Measurements from ENCODE around the gene EPHA2.

Gene EPHA2

GRCh38 chr1:16152481-16153087, 3.3 kb downstream of the EPHA2 start:
- no peak overlapping the region for H3K27ac Mint-ChIP-seq
- H3K9me3 Mint-ChIP-seq: no peaks in the 10 kb centered on the region
- peaks cover 7% of the 10 kb centered on the region for H3K4me1 Mint-ChIP-seq (ENCODE audit: low read depth)
- H3K36me3 Mint-ChIP-seq (ENCODE audit: low read depth): no peaks in the 10 kb centered on the region
- peaks cover 41% of the 10 kb centered on the region for H3K27me3 Mint-ChIP-seq (ENCODE audit: low read depth)
- no peak overlapping the region for H3K4me3 Mint-ChIP-seq

- H3K27me3 Mint-ChIP-seq (ENCODE audit: low read depth): peaks cover 35% of the 10 kb centered on the region
- no peak overlapping the region for H3K4me3 Mint-ChIP-seq
- no peaks in the 10 kb centered on the region for H3K9me3 Mint-ChIP-seq
- peaks cover 2% of the 10 kb centered on the region for H3K4me1 Mint-ChIP-seq (ENCODE audit: low read depth)
- H3K27ac Mint-ChIP-seq: no peak overlapping the region
- H3K36me3 Mint-ChIP-seq (ENCODE audit: low read depth): no peaks in the 10 kb centered on the region
Measured at GRCh38 chr1:16151995-16152384, 3.9 kb downstream of the EPHA2 start.

GRCh38 chr1:16151196-16151994, 4.5 kb downstream of the EPHA2 start:
- no peak overlapping the region for H3K4me3 Mint-ChIP-seq
- H3K36me3 Mint-ChIP-seq (ENCODE audit: low read depth): no peaks in the 10 kb centered on the region
- H3K27ac Mint-ChIP-seq: no peak overlapping the region
- H3K9me3 Mint-ChIP-seq: no peaks in the 10 kb centered on the region
- peaks cover 2% of the 10 kb centered on the region for H3K4me1 Mint-ChIP-seq (ENCODE audit: low read depth)
- peaks cover 29% of the 10 kb centered on the region for H3K27me3 Mint-ChIP-seq (ENCODE audit: low read depth)

- H3K27ac Mint-ChIP-seq: no peak overlapping the region
- no peaks in the 10 kb centered on the region for H3K9me3 Mint-ChIP-seq
- no peaks in the 10 kb centered on the region for H3K4me1 Mint-ChIP-seq (ENCODE audit: low read depth)
- H3K36me3 Mint-ChIP-seq (ENCODE audit: low read depth): no peaks in the 10 kb centered on the region
- peaks cover 22% of the 10 kb centered on the region for H3K27me3 Mint-ChIP-seq (ENCODE audit: low read depth)
- H3K4me3 Mint-ChIP-seq: no peak overlapping the region
Measured at GRCh38 chr1:16150508-16150907, 5.4 kb downstream of the EPHA2 start.

GRCh38 chr1:16149702-16150488, 6.0 kb downstream of the EPHA2 start:
- no peaks in the 10 kb centered on the region for H3K9me3 Mint-ChIP-seq

GRCh38 chr1:16149146-16149545, 6.7 kb downstream of the EPHA2 start:
- H3K9me3 Mint-ChIP-seq: no peaks in the 10 kb centered on the region
- peaks cover 11% of the 10 kb centered on the region for H3K27me3 Mint-ChIP-seq (ENCODE audit: low read depth)
- H3K36me3 Mint-ChIP-seq (ENCODE audit: low read depth): no peaks in the 10 kb centered on the region
- no peak overlapping the region for H3K27ac Mint-ChIP-seq
- H3K4me3 Mint-ChIP-seq: no peak overlapping the region
- H3K4me1 Mint-ChIP-seq (ENCODE audit: low read depth): no peaks in the 10 kb centered on the region

More at GRCh38 chr1:16149702-16150488, 6.0 kb downstream of the EPHA2 start:
- Mint-ChIP-seq H3K4me3 (no peak overlapping the region), H3K36me3 (ENCODE audit: low read depth) (no peaks in the 10 kb centered on the region), H3K27ac (no peak overlapping the region), H3K4me1 (ENCODE audit: low read depth) (no peaks in the 10 kb centered on the region), H3K27me3 (ENCODE audit: low read depth) (peaks cover 19% of the 10 kb centered on the region)

GRCh38 chr1:16148329-16149092, 7.4 kb downstream of the EPHA2 start:
- Mint-ChIP-seq H3K27me3 (ENCODE audit: low read depth) (peaks cover 6% of the 10 kb centered on the region), H3K27ac (no peak overlapping the region), H3K9me3 (no peaks in the 10 kb centered on the region), H3K36me3 (ENCODE audit: low read depth) (no peaks in the 10 kb centered on the region), H3K4me3 (no peak overlapping the region), H3K4me1 (ENCODE audit: low read depth) (no peaks in the 10 kb centered on the region)

- peaks cover 4% of the 10 kb centered on the region for H3K27me3 Mint-ChIP-seq (ENCODE audit: low read depth)
- no peak overlapping the region for H3K27ac Mint-ChIP-seq
- no peaks in the 10 kb centered on the region for H3K36me3 Mint-ChIP-seq (ENCODE audit: low read depth)
- H3K9me3 Mint-ChIP-seq: no peaks in the 10 kb centered on the region
- no peak overlapping the region for H3K4me3 Mint-ChIP-seq
- H3K4me1 Mint-ChIP-seq (ENCODE audit: low read depth): no peaks in the 10 kb centered on the region
Measured at GRCh38 chr1:16147156-16147926, 8.5 kb downstream of the EPHA2 start.

GRCh38 chr1:16146279-16147155, 9.4 kb downstream of the EPHA2 start:
- no peaks in the 10 kb centered on the region for H3K9me3 Mint-ChIP-seq
- no peaks in the 10 kb centered on the region for H3K4me1 Mint-ChIP-seq (ENCODE audit: low read depth)
- peaks cover 9% of the 10 kb centered on the region for H3K27me3 Mint-ChIP-seq (ENCODE audit: low read depth)
- H3K4me3 Mint-ChIP-seq: no peak overlapping the region
- H3K27ac Mint-ChIP-seq: no peak overlapping the region
- H3K36me3 Mint-ChIP-seq (ENCODE audit: low read depth): no peaks in the 10 kb centered on the region

DNA sequence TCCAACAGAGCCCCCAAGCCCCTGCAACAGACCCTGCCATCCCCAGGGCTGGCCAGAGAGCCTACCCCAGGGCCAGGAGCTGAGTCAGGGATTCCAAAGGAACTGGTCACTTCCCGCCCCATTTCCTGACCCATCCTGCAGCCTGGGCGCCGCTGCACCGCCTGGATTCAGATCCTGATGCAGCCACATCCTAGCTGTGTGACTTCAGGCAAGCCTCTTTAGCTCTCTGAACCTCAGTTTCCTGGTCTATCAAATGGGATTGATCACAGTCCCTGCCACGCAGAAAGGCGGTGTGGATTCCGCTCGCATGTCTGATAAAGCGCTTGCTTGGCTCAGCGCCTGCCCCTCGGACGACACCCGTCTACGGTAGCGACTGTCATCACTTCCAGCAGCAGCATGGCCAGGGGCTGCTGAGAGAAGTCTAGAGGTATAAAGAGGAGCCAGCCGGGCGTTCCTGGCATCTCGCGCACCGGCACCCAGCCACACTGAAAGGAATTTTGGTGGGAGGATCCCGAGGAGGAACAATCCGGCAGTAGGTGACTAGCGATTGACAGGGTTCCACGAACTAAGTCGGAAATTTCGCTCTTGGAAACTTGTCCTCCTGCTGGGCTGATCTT, 10.1 kb downstream of the EPHA2 start:
- Mint-ChIP-seq H3K27ac (no peak overlapping the region), H3K4me1 (ENCODE audit: low read depth) (peaks cover 2% of the 10 kb centered on the region), H3K27me3 (ENCODE audit: low read depth) (peaks cover 9% of the 10 kb centered on the region), H3K9me3 (no peaks in the 10 kb centered on the region), H3K4me3 (no peak overlapping the region), H3K36me3 (ENCODE audit: low read depth) (no peaks in the 10 kb centered on the region)

GRCh38 chr1:16145030-16145661, 10.7 kb downstream of the EPHA2 start:
- Mint-ChIP-seq H3K9me3 (no peaks in the 10 kb centered on the region), H3K36me3 (ENCODE audit: low read depth) (no peaks in the 10 kb centered on the region), H3K4me3 (no peak overlapping the region), H3K27me3 (ENCODE audit: low read depth) (peaks cover 9% of the 10 kb centered on the region), H3K4me1 (ENCODE audit: low read depth) (peaks cover 2% of the 10 kb centered on the region), H3K27ac (no peak overlapping the region)

- no peaks in the 10 kb centered on the region for H3K9me3 Mint-ChIP-seq
- no peak overlapping the region for H3K27ac Mint-ChIP-seq
- H3K27me3 Mint-ChIP-seq (ENCODE audit: low read depth): peaks cover 10% of the 10 kb centered on the region
- H3K36me3 Mint-ChIP-seq (ENCODE audit: low read depth): no peaks in the 10 kb centered on the region
- peaks cover 2% of the 10 kb centered on the region for H3K4me1 Mint-ChIP-seq (ENCODE audit: low read depth)
- no peak overlapping the region for H3K4me3 Mint-ChIP-seq
Measured at GRCh38 chr1:16144325-16145029, 11.4 kb downstream of the EPHA2 start.
